GM04503 (cell line): ENCODE measurements around the gene TFG.

Experiments
- DNase-seq: peaks from one replicate; pipeline ENCODE4 v3.0.0-alpha.2; 2012; ENCODE audit warnings: low read depth

Gene TFG

GRCh38 chr3:100706365-100706764 is 2.9 kb upstream of the TFG start:
- DNase-seq, result peak; percentile 39

GRCh38 chr3:100708644-100708988 is 678 bp upstream of the TFG start:
- DNase-seq, result no peak

- no peak for DNase-seq
Measured at GRCh38 chr3:100709842-100710260, 557 bp downstream of the TFG start.

- DNase-seq, result peak; percentile 15
Measured at GRCh38 chr3:100710261-100710968, 1.1 kb downstream of the TFG start.

- no peak for DNase-seq
Measured at GRCh38 chr3:100715176-100715575, 5.9 kb downstream of the TFG start.

GRCh38 chr3:100717063-100717462 is 7.8 kb downstream of the TFG start:
- no peak for DNase-seq

GRCh38 chr3:100717637-100718487 is 8.6 kb downstream of the TFG start:
- DNase-seq, result no peak

GRCh38 chr3:100719136-100719535 is 9.8 kb downstream of the TFG start:
- DNase-seq, result peak; percentile 27

- no peak for DNase-seq
Measured at GRCh38 chr3:100720426-100720825, 11.1 kb downstream of the TFG start.

GRCh38 chr3:100725935-100726513 is 16.7 kb downstream of the TFG start:
- DNase-seq, result no peak

GRCh38 chr3:100726706-100727105 is 17.4 kb downstream of the TFG start:
- DNase-seq, result no peak

- DNase-seq, result no peak
Measured at GRCh38 chr3:100730524-100730923, 21.2 kb downstream of the TFG start.

GRCh38 chr3:100732435-100732834 is 23.1 kb downstream of the TFG start:
- DNase-seq, result no peak

- no peak for DNase-seq
Measured at GRCh38 chr3:100737334-100737733, 28.0 kb downstream of the TFG start.

- DNase-seq, result no peak
Measured at GRCh38 chr3:100740207-100740606, 30.9 kb downstream of the TFG start.

- DNase-seq, result no peak
Measured at GRCh38 chr3:100743535-100743934, 34.2 kb downstream of the TFG start.

GRCh38 chr3:100744671-100745070 is 35.4 kb downstream of the TFG start:
- DNase-seq, result no peak

GRCh38 chr3:100745617-100746016 is 36.3 kb downstream of the TFG start:
- no peak for DNase-seq

- no peak for DNase-seq
Measured at GRCh38 chr3:100746092-100746491, 36.8 kb downstream of the TFG start.

- DNase-seq, result no peak
Measured at GRCh38 chr3:100748220-100748619, 38.9 kb downstream of the TFG start.

GRCh38 chr3:100748967-100749366 is 39.7 kb downstream of the TFG start:
- DNase-seq, result no peak

GRCh38 chr3:100753846-100754245 is 44.6 kb downstream of the TFG start:
- no peak for DNase-seq
